CD4-positive, alpha-beta T cell treated with Interleukin-15 for 1 hour (primary cell): Measurements from ENCODE around the gene SERPINB6.
"Not testable (repeated sequence)": the region's sequence is repeated elsewhere in the genome, so short reads cannot be mapped to it uniquely, and the experiment has no call there.

Experiments
- DNase-seq: peaks from one replicate; pipeline ENCODE4 v3.0.0-alpha.2; 2020

SERPINB6 gene

DNA sequence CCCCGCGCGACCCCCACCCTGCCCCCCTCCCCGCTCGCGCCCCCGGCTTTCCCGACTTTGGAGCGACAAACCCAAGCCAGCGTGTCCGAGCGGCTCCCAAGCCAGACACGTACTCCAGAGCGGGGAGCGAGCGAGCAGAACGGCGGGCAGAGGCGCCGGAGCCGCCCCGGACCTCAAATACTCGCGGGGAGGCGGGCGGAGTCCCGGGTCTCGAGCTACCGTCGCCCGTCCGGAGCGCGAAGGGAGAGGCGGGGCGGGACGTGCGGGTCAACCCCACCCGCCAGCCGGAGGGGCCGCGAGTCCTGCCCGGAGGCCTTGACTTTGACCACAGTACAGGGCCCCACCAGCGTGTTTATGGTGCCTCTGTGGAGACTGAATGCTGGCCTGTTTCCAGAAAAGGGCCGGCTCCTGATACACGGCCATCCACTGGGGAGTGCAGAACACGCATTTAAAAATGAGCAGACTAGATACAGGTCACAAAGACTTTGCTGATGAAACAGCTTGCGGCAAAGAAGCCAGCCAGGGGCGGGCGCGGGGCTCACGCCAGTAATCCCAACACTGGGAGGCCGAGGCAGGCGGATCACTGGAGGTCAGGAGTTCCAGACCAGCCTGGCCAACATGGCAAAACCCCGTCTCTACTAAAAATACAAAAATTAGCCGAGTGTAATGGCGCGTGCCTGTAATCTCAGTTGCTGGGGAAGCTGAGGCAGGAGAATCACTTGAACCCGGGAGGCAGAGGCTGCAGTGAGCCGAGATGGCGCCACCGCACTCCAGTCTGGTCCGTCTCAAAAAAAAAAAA lies at the start of gene SERPINB6:
TSS of gene SERPINB6 (minus strand) at position 148 of the 799 bp plus-strand sequence. CDS start 12,235 bp downstream, outside the sequence.
- peak; percentile 43 for DNase-seq

DNA sequence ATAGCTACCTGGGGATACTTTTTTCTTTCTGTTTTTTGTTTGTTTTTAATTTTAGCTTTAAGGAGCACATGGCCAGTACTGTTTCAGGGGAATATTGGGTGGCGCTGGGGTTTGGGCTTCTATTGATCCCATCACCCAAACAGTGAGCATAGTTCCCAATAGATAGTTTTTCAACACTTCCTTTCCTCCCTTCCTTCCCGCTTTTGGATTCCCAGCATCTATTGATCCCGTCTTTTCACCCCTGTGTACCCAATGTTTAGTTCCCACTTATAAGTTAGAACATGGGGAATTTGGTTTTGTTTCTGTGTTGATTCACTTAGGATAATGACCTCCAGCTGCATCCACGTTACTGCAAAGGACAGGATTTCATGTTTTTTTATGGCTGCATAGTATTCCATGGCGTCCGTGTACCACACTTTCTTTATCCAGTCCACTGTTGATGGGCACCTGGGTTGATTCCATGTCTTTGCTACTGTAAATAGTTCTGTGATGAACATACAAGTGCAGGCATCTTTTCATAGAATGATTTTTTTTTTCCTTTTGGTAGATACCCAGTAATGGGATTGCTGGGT lies 48.5 kb upstream of the SERPINB6 start:
- no peak for DNase-seq

DNA sequence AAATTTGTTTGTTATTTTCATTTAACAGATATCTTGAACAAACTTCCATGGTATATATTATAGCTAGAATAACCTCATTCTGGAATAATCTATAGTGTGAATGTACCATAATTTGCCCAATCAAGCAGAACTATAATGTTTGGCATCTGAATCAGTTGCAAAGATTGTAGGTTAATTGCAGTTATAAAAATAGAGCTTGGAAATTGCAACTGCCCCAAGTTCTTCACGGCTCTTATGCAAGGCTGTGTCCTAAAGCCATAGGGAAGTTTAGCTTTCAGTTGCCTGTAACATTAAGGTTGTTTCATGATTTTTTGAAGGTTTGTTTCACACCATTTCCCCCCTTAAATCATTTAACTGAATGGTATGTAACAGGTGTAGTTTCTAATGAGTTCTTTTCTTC lies 47.7 kb upstream of the SERPINB6 start:
- no peak for DNase-seq

DNA sequence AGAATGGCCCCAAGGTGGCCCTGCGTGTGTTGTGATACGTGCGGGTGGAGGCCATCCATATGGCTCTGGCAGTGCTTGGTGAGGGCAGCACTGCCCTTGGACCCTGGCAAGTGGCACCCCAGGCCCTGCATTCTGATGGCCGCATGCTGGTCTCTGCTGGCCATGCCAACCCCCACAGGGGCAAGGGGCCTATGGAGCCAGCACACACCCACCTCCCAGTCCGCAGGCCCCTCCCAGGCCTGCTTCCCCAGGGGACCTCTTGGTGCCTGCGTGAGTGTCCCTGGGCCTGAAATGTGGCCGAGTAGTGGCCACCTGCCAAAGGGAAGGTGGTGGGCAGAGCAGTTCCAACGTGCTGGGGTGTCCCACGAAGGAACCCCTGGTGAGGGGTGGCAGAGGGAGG lies 45.9 kb upstream of the SERPINB6 start:
- DNase-seq = no peak

DNA sequence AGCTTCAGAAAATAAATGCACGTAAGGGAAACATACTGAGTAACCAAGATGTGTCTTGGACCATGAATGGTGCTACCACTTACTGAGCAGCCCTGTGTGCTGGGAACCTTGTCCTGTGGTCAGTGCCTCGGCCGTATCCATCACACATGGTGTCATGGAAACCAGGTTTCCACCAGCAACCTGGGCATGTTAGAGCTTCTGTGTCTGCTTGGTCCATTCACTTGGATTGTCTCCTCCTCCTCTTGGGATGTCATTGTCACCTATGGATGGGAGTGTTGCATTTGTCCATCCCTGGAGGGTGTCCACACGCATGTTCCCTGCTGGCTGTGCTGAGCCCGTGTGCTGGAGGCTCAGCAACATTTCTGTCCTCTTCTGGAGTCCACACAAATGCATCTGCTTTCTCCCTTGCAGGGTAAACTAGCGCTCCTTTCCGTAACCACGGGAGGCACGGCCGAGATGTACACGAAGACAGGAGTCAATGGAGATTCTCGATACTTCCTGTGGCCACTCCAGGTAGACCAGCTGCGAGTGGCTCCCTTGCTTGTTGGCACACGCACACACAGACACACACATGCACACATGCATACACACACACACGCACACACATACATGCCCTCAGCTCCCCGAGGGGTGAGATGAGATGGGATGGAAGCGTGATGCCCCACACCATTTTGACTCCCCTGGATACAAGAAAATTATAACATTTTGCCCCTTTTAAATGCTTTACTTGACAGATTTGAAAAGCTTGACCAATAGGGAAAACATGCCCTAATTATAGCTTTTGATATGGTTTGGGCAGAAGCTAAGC lies 45.3 kb upstream of the SERPINB6 start:
- DNase-seq = no peak

DNA sequence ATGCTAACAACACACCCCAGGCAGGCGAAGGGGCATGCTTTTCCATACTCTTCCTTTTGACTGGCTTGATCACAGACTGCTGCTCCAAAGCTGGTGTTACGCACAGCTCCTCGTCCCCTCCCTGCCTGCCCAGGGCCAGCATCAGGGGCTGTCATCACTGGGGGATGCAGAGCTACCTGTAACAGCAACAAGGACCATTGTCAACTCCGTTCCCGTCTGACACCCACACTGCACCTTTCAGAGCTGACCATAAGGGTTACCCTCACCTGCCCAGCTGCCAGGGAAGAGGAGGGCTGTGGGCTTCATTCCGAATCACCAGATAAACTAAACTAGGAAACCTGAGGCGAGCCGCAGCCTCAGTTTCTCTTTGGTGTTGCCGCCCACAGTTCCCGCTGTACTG lies 43.8 kb upstream of the SERPINB6 start:
- DNase-seq = no peak

DNA sequence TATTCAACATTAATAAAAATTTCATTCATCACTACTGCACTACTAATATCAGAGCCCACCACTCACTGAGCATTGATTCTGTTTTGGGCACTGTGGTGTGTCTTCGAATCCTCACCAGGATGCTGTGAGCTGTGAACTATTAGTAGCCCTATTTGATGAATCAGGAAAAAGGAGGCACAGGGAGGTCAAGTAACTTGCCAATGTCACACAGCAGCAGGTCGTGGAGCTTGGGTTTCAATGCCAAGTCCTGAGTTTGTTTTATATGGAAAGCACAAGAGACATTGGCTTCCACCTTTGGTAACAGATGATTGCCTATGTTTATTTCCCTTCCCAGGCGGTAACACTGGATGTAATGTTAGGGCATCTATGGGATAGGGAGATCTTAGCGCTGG lies 43.3 kb upstream of the SERPINB6 start:
- DNase-seq = no peak

DNA sequence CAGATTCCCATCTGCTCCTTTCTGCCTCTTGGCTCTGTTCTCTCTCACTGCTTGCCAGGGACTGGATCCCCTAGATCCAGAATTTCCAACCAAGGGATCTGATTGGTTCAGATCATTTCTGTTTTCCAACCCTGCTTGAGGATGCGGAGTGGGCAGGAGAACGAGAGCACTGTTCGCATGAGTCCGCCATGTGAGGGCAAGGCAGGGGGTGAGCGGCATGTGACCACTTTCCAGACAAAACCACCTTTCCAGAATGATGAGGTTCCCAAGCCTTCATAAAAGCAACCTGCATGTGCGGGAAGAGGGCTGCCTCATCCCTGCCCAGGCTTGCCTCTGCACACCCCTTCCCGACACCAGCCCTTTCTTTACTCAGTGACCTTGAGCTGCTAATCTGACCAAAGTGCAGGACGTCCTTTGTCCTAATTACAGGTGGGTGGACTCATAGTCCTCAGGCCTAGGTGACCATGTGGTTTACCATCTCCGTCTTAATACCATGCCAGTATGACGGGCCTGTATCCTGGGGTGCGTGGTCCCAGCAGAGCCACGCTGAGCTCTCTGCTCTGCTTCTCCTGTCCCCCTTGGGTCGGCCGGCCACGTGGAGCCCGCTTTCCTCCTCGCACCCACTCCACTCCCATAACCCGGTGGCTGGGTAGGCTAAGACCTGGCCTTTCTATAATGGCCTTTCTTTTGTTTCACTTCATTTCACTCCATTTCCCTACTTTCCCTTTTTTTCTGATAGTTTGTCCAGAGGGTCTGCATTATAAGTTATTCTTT lies 42.7 kb upstream of the SERPINB6 start:
- no peak for DNase-seq

DNA sequence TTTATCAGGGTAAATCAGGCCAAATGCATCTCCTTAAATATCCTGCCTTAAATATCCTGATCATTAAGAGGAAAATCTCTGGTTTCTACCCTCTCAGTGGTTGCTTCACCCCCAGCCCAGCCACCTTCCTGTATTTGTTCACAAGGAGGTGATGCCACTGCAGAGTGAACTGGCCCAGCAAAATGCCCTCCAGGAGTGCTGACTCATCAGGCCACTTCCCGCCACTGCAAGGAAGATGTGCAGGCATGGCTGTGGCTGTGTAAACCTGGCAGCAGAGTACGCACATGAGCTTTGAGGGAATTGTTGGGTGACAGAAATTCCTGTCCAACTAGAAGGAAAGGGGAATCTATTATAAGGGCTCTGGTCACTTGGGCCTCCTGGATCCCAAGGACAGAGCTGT lies 42.1 kb upstream of the SERPINB6 start:
- DNase-seq = peak; percentile 65

DNA sequence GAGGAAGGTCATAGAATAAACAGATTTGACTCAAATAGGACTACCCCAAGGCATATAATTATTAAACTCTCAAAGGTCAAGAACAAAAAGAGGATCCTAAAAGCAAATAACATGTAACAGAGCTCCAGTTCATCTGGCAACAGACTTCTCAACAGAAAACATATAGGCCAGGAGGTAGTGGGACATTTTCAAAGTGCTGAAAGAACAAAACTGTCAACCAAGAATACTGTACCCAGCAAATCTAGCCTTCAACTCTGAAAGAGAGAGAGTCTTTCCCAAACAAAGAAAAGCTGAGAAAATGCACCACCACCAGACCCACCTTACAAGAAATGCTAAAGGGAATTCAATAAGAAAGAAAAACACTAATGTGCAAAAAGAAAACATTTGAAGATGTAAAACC lies 40.2 kb upstream of the SERPINB6 start:
- DNase-seq = no peak

DNA sequence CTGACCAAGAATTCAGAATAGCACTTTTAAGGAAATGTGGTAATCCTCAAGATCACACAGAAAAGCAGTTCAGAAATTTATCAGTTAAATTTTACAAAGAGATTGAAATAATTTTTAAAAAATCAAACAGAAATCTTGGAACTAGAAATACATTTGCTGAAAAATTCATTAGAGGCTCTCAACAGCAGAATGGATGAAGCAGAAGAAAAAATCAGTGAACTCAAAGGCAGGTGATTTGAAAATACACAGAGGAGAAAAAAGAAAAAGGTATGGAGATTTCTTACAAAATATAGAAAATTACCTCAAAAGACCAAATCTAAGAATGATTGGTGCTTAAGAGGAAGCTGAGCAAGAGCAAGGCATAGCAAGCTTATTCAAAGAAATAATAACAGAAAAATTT lies 39.8 kb upstream of the SERPINB6 start:
- no peak for DNase-seq

DNA sequence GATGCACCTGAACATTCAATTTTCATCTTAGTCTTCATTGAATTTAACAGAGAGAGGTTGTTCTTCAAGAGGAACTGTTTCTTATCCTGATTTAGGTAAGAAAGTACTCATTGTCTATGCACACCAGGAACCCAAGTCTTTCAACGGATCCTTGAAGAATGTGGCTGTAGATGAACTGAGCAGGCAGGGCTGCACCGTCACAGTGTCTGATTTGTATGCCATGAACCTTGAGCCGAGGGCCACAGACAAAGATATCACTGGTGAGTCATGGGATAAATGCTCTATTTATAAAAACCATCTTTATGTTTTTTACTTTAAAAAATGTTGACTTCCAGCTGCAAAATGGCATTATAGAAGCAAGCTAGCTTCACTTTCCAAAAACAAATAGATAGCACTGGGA lies 38.6 kb upstream of the SERPINB6 start:
- DNase-seq = no peak

DNA sequence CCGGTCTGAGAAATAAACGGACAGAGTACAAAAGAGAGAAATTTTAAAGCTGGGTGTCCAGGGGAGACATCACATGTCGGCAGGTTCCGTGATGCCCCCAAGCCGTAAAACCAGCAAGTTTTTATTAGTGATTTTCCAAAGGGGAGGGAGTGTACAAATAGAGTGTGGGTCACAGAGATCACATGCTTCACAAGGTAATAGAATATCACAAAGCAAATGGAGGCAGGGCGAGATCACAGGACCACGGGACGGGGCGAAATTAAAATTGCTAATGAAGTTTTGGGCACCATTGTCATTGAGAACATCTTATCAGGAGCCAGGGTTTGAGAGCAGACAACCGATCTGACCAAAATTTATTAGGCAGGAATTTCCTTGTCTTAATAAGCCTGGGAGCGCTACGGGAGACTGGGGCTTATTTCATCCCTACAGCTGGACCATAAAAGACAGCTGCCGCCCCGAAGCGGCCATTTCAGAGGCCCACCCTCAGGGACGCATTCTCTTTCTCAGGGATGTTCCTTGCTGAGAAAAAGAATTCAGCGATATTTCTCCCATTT lies 37.4 kb upstream of the SERPINB6 start:
- DNase-seq = not testable (repeated sequence)

DNA sequence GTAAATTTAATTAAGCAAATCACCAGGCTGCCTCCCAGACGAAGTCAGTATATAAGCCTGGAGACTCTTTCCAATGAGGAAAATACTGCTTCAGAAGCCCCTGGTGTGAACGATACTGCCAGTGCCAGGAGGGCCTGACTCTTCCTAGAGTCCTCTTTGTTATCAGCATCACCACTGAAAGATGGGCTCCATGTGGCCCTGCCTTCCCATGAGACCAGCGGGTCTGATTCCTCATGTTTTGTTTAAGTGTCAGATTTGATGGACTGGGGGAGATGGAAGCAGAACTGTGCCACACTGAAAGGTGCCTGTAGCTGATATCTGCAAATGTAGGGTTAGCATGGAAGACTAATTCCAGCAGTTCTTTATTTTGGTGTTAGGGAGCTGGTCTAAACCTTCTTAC lies 36.2 kb upstream of the SERPINB6 start:
- no peak for DNase-seq

DNA sequence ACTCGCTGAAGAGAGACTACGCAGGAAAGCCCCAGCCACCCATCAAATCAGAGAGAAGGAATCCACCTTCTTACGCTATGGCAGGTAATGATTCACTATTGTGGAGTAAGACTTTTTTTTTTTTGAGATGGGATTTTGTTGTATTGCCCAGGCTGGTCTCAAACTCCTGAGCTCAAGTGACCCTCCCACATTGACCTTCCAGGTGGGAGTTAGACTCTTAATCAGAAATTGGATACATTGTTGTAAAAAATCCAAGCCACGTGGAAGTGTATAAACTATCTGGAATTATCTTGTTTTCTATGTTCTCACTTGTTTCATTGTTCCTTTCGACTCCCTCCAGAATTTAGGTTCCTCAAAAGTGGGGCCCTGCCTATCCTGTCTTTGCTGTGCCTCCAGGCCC lies 35.1 kb upstream of the SERPINB6 start:
- no peak for DNase-seq

DNA sequence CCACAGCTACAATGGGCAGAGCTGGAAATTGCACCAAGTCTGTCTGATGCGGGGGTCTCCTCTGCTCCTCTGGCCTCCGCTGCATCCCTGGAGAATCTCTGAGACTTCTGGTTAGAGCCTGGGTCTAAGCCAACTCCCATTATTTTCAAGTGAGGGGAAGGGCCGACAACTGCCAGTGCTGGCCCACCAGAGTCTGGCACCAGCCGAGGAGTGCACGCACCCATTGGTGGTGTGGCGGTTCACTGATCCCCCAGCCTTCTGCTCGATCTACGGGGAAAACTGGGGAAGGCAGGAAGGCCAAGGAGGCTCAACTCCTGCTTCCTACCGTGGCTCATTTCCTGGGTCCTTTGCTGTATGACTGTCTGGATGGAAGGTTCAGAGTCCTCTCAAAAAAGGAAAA lies 34.5 kb upstream of the SERPINB6 start:
- DNase-seq = no peak

DNA sequence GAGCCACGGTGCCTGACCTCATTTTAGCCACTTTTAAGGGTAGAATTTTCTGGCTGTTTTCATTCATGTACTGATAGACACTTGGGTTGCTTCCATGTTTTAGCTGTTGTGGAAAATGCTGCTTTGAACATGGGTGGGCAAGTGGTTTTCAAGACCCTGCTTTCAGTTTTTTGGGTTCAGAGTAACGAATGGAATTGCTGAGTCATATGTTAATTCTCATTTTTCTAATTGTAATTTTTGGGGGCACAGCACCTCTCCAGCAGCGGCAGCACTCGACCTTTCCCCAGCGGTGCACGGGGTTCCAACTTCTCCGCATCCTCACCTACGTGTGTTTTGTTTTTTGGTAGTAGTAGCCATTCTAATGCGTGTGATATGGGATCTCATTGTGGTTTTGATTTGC lies 33.7 kb upstream of the SERPINB6 start:
- DNase-seq = no peak

DNA sequence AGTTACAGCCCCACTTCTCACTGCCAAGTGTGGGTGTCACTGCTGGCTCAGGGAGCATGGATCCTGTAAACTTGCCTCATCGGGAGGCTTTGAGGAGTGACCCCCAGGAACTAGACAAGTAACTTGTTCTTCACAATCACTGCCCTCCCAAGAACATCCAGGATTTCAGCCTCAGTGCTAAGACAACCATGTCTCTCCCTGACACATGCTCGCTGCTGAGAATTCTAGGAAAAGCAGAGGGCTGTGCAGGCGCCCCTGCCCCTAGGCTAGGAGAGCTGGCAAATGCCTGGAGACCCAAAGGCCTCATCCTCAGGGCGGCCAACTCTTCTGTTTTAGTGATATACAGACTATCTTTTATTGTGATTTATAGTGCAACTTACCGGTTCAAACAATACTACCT lies 31.9 kb upstream of the SERPINB6 start:
- not testable (repeated sequence) for DNase-seq

DNA sequence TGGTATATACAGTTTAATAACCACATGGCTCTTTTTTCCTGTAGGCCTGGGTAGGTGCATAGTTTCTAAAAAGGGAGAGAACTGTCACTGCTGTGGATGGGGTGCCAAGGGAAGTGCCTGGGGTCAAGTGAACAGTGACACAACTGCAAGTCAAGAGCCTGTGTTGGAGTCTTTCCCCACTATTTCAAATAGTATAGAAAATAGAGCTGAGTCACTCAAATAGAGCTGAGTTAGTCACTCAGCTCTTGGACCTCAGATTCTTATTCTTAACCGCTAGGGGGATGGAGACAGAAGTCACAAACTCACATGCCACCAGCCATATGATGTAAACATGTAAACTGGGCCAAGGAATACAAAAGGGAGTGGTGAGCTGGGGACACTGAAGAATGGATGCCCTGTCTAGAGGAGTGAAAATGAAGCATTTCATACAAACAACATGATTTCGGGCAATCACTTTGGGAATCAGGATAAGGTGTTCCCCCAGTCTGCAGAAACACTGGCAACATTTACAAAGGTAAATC lies 30.5 kb upstream of the SERPINB6 start:
- DNase-seq = peak; percentile 47

DNA sequence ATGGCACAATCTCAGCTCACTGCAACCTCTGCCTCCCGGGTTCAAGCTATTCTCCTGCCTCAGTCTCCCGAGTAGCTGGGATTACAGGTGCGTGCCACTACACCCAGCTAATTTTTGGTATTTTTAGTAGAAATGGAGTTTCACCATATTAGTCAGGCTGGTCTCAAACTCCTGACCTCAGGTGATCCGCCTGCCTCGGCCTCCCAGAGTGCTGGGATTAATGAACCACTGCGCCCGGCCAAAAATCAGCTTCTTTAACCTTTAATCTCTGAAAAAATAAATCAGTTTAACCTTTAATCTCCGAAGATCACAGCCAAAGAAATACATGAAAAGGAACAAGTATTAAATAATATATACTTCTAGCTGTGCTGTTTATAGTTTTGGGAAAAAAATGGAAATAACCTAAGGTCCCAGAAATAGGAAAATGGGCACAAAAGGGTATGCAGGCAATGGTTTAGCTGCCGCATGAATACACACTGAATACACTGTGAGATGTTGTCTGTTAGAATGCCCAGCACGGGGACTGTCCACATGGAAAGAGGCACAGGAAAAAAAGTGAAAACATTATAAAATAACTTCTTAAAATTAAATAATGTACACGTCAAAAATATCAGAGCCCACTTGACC lies 29.9 kb upstream of the SERPINB6 start:
- no peak for DNase-seq

DNA sequence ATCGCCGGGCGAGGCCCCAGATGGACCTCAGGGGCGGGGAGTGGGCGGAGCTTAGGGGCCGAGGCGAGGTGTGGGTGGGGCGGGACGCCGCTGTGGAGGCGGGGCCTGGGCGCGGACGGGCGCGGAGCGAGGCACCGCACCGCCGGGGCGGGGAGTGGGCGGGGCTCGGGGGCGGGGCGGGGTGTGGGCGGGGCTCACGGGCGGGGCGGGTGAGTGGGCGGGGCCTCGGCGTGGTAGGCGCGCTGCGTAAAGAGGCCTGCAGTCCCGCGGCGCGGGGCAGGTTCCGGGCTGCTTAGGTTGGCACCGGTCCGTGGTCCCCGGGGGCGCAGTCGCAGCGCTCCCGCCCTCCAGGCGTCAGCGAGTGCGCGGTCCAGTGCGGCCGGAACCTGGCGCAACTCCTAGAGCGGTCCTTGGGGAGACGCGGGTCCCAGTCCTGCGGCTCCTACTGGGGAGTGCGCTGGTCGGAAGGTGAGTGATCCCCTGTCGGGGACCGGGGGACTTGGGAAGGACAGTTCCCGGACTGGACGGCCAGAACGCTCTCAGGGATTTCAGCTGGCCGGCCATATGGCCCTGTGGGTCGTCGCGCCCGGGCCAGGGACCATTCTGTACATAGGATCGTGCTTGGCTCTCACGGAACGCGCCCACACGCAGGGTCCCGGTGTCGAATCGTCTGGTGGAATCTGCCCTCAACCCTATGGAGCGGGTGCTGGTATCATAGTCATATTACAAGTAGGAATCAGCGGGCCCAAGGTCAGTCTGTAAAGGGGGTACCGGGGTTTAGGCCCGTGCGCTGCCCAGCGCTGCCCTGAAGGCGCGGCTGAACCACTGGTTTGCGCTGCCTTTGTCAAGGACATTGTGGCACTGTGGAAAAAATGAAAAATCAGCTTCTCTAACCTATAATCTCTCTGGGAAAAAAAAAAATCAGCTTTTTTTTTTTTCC lies 28.5 kb upstream of the SERPINB6 start, which contains the start of gene NQO2:
TSS of gene NQO2 (plus strand) at position 277 of the 940 bp plus-strand sequence. CDS start 6,659 bp downstream, outside the sequence.
- DNase-seq = peak; percentile 91
